HG03097 (cell line): ENCODE data around the gene RASA3.
"Not testable (repeated sequence)": the region's sequence is repeated elsewhere in the genome, so short reads cannot be mapped to it uniquely, and the experiment has no call there.

Source experiments
- ATAC-seq: cut with Tn5 transposase; IDR thresholded peaks from one replicate; pipeline ENCODE4 v1.9.1; 2021; ENCODE audit not compliant: unreplicated experiment, low FRiP score

RASA3 gene

GRCh38 chr13:114155926-114156883 is 23.8 kb upstream of the RASA3 start:
- no peak for ATAC-seq

GRCh38 chr13:114155320-114155719 is 22.9 kb upstream of the RASA3 start:
- ATAC-seq, result no peak

- ATAC-seq, result no peak
Observed at GRCh38 chr13:114154476-114154875, 22.1 kb upstream of the RASA3 start.

GRCh38 chr13:114153485-114154080 is 21.2 kb upstream of the RASA3 start:
- ATAC-seq, result no peak

GRCh38 chr13:114152831-114153371 is 20.5 kb upstream of the RASA3 start:
- ATAC-seq, result no peak

- ATAC-seq, result no peak
Observed at GRCh38 chr13:114152285-114152645, 19.8 kb upstream of the RASA3 start.

GRCh38 chr13:114151565-114152284 is 19.3 kb upstream of the RASA3 start:
- no peak for ATAC-seq

GRCh38 chr13:114151031-114151430 is 18.6 kb upstream of the RASA3 start:
- no peak for ATAC-seq

GRCh38 chr13:114149774-114150740 is 17.6 kb upstream of the RASA3 start:
- ATAC-seq, result no peak

- not testable (repeated sequence) for ATAC-seq
Observed at GRCh38 chr13:114148886-114149285, 16.5 kb upstream of the RASA3 start.

GRCh38 chr13:114148521-114148855 is 16.1 kb upstream of the RASA3 start:
- peak; percentile 68 for ATAC-seq

GRCh38 chr13:114147803-114148520 is 15.5 kb upstream of the RASA3 start:
- ATAC-seq, result peak; percentile 36

- no peak for ATAC-seq
Observed at GRCh38 chr13:114146629-114147028, 14.2 kb upstream of the RASA3 start.

- ATAC-seq, result no peak
Observed at GRCh38 chr13:114146173-114146572, 13.8 kb upstream of the RASA3 start.

GRCh38 chr13:114145722-114146121 is 13.3 kb upstream of the RASA3 start:
- ATAC-seq, result no peak

GRCh38 chr13:114145256-114145655 is 12.8 kb upstream of the RASA3 start:
- no peak for ATAC-seq

- no peak for ATAC-seq
Observed at GRCh38 chr13:114144606-114145244, 12.3 kb upstream of the RASA3 start.

- no peak for ATAC-seq
Observed at GRCh38 chr13:114143806-114144605, 11.6 kb upstream of the RASA3 start.
